Breast epithelium (tissue), 4 donors: ENCODE results near the gene RNASEL. TPM values are rescaled to one million over a fixed set of nuclear protein-coding genes. Genes with fewer than 3 reads are reported as not detected.
A peak's percentile ranks its signal among the peaks of the same experiment; 100 is the strongest.

Experiments
- DNase-seq, 2 donors: peaks; one replicate each; pipeline ENCODE4 v3.0.0-alpha.2; 2019; ENCODE audit warnings: low spot score in 2 of 2
- H3K27ac ChIP-seq, 2 donors: fragments of 200-600 bp; sonication (generic) in 1 of 2; one replicate each; pipeline ENCODE4 v1.5.1; 2016 to 2019; ENCODE audit warnings: mild to moderate bottlenecking in 1 of 2
- H3K27me3 ChIP-seq, 2 donors: fragments of 200-600 bp; sonication (generic) in 1 of 2; one replicate each; pipeline versions ENCODE4 v1.5.1 to v1.6.0; 2017 to 2019; ENCODE audit warnings: control low read depth in 1 of 2, mild to moderate bottlenecking in 1 of 2
- H3K36me3 ChIP-seq: fragments of 200-600 bp; one replicate; pipeline ENCODE4 v1.5.1; 2019
- H3K4me1 ChIP-seq, 2 donors: fragments of 200-600 bp; sonication (generic); one replicate each; pipeline ENCODE4 v1.5.1; 2016 to 2019; ENCODE audit warnings: control low read depth in 1 of 2
- H3K4me3 ChIP-seq, 3 donors: fragments of 200-600 bp; sonication (generic); 1 replicate in 2 of 3; 2 replicates in 1 of 3; pipeline ENCODE4 v1.5.1; 2016 to 2019; ENCODE audit warnings: mild to moderate bottlenecking in 3 of 3, moderate library complexity in 2 of 3
- H3K9me3 ChIP-seq, 2 donors: fragments of 200-600 bp; sonication (generic) in 1 of 2; one replicate each; pipeline ENCODE4 v1.5.1; 2016 to 2019; ENCODE audit warnings: control low read depth in 1 of 2
- POLR2A ChIP-seq: fragments of 450-650 bp; IDR thresholded peaks from one replicate; pipeline ENCODE4 v1.6.1; 2016; ENCODE audit warnings: antibody characterized with exemption, mild to moderate bottlenecking, moderate library complexity
- POLR2AphosphoS5 ChIP-seq, 3 donors: sonication (generic); formaldehyde crosslinking; IDR thresholded peaks; one replicate each; pipeline ENCODE4 v1.6.1; 2017; ENCODE audit warnings: antibody characterized with exemption in 3 of 3
- intact Hi-C: fragments of 100-400 bp; cut with DNase I; formaldehyde crosslinking; loops from one replicate; pipeline ENCODE4 v1.15.1; 2023; ENCODE audit warnings: low total_unique reads
- total RNA-seq, 3 donors: library from RNA; depleted of rRNA; stranded (reverse); fragments of >200 nt; gene quantifications; one replicate each; pipeline ENCODE4 v1.1.0, GENCODE V29; 2016
- TF ChIP-seq, protein P1 (sequence below), 3 donors: fragments of 450-650 bp; IDR thresholded peaks; one replicate each; pipeline ENCODE4 v1.5.1; 2016 to 2017; ENCODE audit warnings: antibody characterized with exemption in 3 of 3, mild to moderate bottlenecking in 3 of 3, moderate library complexity in 3 of 3

Gene RNASEL
- total RNA-seq, 3 donors from 2014 or later = 10.7 to 14.8 (median 10.8) TPM

GRCh38 chr1:182601416-182601786 is 12.3 kb upstream of the RNASEL start:
- no peaks in the 10 kb centered on the region for H3K27me3 ChIP-seq
- intact Hi-C loops = loop anchor here (5.0 kb wide), 1 partner anchor 181 kb away; no protein-coding TSS in a partner anchor
- H3K9me3 ChIP-seq = no peaks in the 10 kb centered on the region
- H3K4me1 ChIP-seq = peaks cover 0 to 16% of the 10 kb centered on the region in 2 donors
- peak overlapping the region; percentile 69 to 80 for H3K27ac ChIP-seq
- TF ChIP-seq, protein P1, sequence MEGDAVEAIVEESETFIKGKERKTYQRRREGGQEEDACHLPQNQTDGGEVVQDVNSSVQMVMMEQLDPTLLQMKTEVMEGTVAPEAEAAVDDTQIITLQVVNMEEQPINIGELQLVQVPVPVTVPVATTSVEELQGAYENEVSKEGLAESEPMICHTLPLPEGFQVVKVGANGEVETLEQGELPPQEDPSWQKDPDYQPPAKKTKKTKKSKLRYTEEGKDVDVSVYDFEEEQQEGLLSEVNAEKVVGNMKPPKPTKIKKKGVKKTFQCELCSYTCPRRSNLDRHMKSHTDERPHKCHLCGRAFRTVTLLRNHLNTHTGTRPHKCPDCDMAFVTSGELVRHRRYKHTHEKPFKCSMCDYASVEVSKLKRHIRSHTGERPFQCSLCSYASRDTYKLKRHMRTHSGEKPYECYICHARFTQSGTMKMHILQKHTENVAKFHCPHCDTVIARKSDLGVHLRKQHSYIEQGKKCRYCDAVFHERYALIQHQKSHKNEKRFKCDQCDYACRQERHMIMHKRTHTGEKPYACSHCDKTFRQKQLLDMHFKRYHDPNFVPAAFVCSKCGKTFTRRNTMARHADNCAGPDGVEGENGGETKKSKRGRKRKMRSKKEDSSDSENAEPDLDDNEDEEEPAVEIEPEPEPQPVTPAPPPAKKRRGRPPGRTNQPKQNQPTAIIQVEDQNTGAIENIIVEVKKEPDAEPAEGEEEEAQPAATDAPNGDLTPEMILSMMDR (IDR thresholded peaks at IDR 0.05) = peak; percentile 94 to 95 (median 95)
- TF ChIP-seq POLR2A = no peak
- peak in 2 of 3 donors; percentile 7 to 43 for TF ChIP-seq POLR2AphosphoS5 (IDR thresholded peaks at IDR 0.05)
- DNase-seq = peak; percentile 51 to 58
- H3K4me3 ChIP-seq = peak overlapping the region in 1 of 3 donors; percentile 44
- H3K36me3 ChIP-seq = no peaks in the 10 kb centered on the region

DNA sequence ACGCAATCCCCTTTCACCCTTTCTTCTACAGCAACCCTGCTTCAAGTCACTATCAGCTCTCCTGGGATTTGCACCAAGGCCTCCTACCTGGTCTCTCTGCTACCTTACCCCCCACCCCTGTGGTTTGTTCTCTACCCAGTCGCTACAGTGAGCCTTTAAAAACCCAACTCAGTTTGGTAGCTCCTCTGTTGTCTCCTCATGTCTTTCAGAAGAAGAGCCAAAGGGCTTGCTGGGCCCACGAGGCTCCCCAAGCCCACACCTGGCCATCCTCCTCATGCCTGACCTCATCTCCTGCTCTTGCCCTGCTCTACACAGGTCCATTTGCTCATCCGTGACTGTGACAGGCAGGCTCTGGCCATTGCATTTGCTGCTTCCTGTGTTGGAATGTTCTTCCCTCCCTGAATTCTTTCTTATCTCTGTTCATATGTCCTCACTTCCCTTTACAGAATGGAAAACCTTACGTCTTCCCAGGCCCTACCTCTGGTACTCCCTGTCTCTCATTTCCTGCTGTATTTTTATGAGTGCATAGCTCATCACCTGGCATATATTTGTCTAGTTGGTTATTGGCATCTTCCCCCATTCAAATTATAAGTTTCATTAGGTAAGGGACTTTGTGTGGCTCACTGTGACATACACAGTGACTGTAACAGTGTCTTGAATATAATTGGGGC is 11.8 kb upstream of the RNASEL start:
- DNase-seq = no peak
- Histone ChIP-seq H3K27me3 (no peaks in the 10 kb centered on the region), H3K36me3 (no peaks in the 10 kb centered on the region), H3K9me3 (no peaks in the 10 kb centered on the region), H3K4me3 (no peak overlapping the region), H3K4me1 (peaks cover 0 to 16% of the 10 kb centered on the region in 2 donors), H3K27ac (peak overlapping the region in 1 of 2 donors; percentile 69)
- intact Hi-C loops = loop anchor here (5.0 kb wide), 1 partner anchor 181 kb away; no protein-coding TSS in a partner anchor
- no peak for TF ChIP-seq POLR2AphosphoS5 (IDR thresholded peaks at IDR 0.05)
- TF ChIP-seq, protein P1 (IDR thresholded peaks at IDR 0.05) = no peak
- no peak for TF ChIP-seq POLR2A

GRCh38 chr1:182600036-182600713 is 11.1 kb upstream of the RNASEL start:
- Histone ChIP-seq H3K27ac (no peak overlapping the region), H3K4me3 (no peak overlapping the region), H3K27me3 (no peaks in the 10 kb centered on the region), H3K9me3 (no peaks in the 10 kb centered on the region), H3K36me3 (no peaks in the 10 kb centered on the region), H3K4me1 (peaks cover 0 to 16% of the 10 kb centered on the region in 2 donors)
- no peak for DNase-seq
- intact Hi-C loops = loop anchor here (5.0 kb wide), 1 partner anchor 182 kb away; no protein-coding TSS in a partner anchor
- TF ChIP-seq POLR2AphosphoS5 (IDR thresholded peaks at IDR 0.05) = no peak
- TF ChIP-seq, protein P1 (IDR thresholded peaks at IDR 0.05) = no peak
- no peak for TF ChIP-seq POLR2A

GRCh38 chr1:182599339-182599738 is 10.3 kb upstream of the RNASEL start:
- intact Hi-C loops = loop anchor here (10.0 kb wide), 1 partner anchor 515 kb away; no protein-coding TSS in a partner anchor
- peaks cover 0 to 16% of the 10 kb centered on the region in 2 donors for H3K4me1 ChIP-seq
- no peak overlapping the region for H3K4me3 ChIP-seq

More at GRCh38 chr1:182599339-182599738, 10.3 kb upstream of the RNASEL start:
- H3K36me3 ChIP-seq = no peaks in the 10 kb centered on the region
- H3K27ac ChIP-seq = peak overlapping the region; percentile 18 to 34
- no peaks in the 10 kb centered on the region for H3K9me3 ChIP-seq
- H3K27me3 ChIP-seq = no peaks in the 10 kb centered on the region
- TF ChIP-seq, protein P1 (IDR thresholded peaks at IDR 0.05) = no peak
- TF ChIP-seq POLR2AphosphoS5 (IDR thresholded peaks at IDR 0.05) (no peak), POLR2A (no peak)
- DNase-seq = no peak
